ENCODE measurements around the gene C6orf89. TPM values are rescaled to one million over a fixed set of nuclear protein-coding genes. Genes with fewer than 3 reads are reported as not detected.

Gene C6orf89
- polyA plus RNA-seq, 2 of the 4 experiments (the other 2 are of a cell fraction): 13.8 to 27.0 TPM

- no peaks in the 10 kb centered on the region for H3K9me3 ChIP-seq
- TF ChIP-seq KDM5A (IDR thresholded peaks at IDR 0.05) (no peak), POLR2A (IDR thresholded peaks at IDR 0.05; ENCODE audit: low read length) (no peak), TFCP2L1 (CRISPR knock-in tag; IDR thresholded peaks at IDR 0.05) (no peak), JUN (IDR thresholded peaks at IDR 0.05) (no peak), USF2 (IDR thresholded peaks at IDR 0.05) (no peak), RAD21 (conservative IDR thresholded peaks at IDR 0.05 in 1 of 2, IDR thresholded peaks at IDR 0.05 in 1 of 2) (no peak), REST (IDR thresholded peaks at IDR 0.05) (no peak), FOXS1 (CRISPR knock-in tag; IDR thresholded peaks at IDR 0.05) (no peak), RFX5 (IDR thresholded peaks at IDR 0.05) (no peak), SREBF2 (IDR thresholded peaks at IDR 0.05) (no peak), ELK1 (IDR thresholded peaks at IDR 0.05; ENCODE audit: low read depth, low read length) (no peak), CBX2 (IDR thresholded peaks at IDR 0.05; ENCODE audit: borderline replicate concordance, low read depth) (no peak), HMGXB4 (CRISPR knock-in tag; IDR thresholded peaks at IDR 0.05; ENCODE audit: borderline replicate concordance) (no peak), JUNB (IDR thresholded peaks at IDR 0.05) (no peak), HES2 (IDR thresholded peaks at IDR 0.05) (no peak)
- ATAC-seq (no peak), FAIRE-seq (no peak), DNase-seq (ENCODE audit: low read depth in 1 of 2, low spot score in 1 of 2) (no peak)
- H3K4me3 ChIP-seq: no peak overlapping the region
- POLR2A ChIA-PET: no interaction called here
- H3K4me1 ChIP-seq: 0 out of 3 replicates have a peak, but pooled peaks cover 3% of the 10 kb centered on the region
- CTCF ChIA-PET: interaction anchor here (0.7 to 1.5 kb wide), 4 partner anchors 10 to 73 kb away, joined by 3 to 8 read pairs (median 4); partner anchors contain the start of gene C6orf89
- WGBS (ENCODE audit: missing lambda C conversion rate): 90% methylated on average over 2 of the region's 2 CpGs
- no peak overlapping the region for H3K27ac ChIP-seq
- no peak overlapping the region for H3K4me2 ChIP-seq
Observed at GRCh38 chr6:36865835-36866234, 19.9 kb upstream of the C6orf89 start.

- Histone ChIP-seq H3K27ac (no peak overlapping the region), H3K4me2 (no peak overlapping the region), H3K4me1 (no peaks in the 10 kb centered on the region), H3K9me3 (no peaks in the 10 kb centered on the region), H3K4me3 (no peak overlapping the region)
- ChIA-PET POLR2A (no interaction called here), CTCF (interaction anchor here (0.6 to 1.1 kb wide), 3 partner anchors 15 to 188 kb away, joined by 3 to 4 read pairs (median 4); no protein-coding TSS in a partner anchor)
- FAIRE-seq (no peak), DNase-seq (ENCODE audit: low read depth in 1 of 2, low spot score in 1 of 2) (no peak), ATAC-seq (no peak)
- 84% methylated on average over 2 of the region's 4 CpGs for WGBS (ENCODE audit: missing lambda C conversion rate)
- TF ChIP-seq RCOR1 (IDR thresholded peaks at IDR 0.05; ENCODE audit: low read depth, low read length) (no peak), RNF2 (IDR thresholded peaks at IDR 0.05; ENCODE audit: borderline replicate concordance, low read depth) (no peak), FOSL2 (IDR thresholded peaks at IDR 0.05) (no peak), FOSL2 (CRISPR knock-in tag; IDR thresholded peaks at IDR 0.05) (no peak), NR3C1 (IDR thresholded peaks at IDR 0.05) (no peak), KDM5A (IDR thresholded peaks at IDR 0.05) (no peak), EP300 (IDR thresholded peaks at IDR 0.05) (no peak), CTCF (IDR thresholded peaks at IDR 0.05) (no peak), JUN (IDR thresholded peaks at IDR 0.05) (no peak), NFE2L2 (conservative IDR thresholded peaks at IDR 0.05; ENCODE audit: low read length) (no peak), BHLHE40 (IDR thresholded peaks at IDR 0.05; ENCODE audit: low read depth, low read length) (no peak)
Observed at GRCh38 chr6:36867471-36868224, 18.1 kb upstream of the C6orf89 start.
